KOPT-K1 (cell line): ENCODE measurements around the gene FRMD6.

Experiments
- H3K27ac ChIP-seq: fragments of 200-600 bp; sonication (generic); 2 replicates; pipeline ENCODE4 v1.5.1; 2016; ENCODE audit warnings: antibody characterized with exemption, mild to moderate bottlenecking, low read depth, low read length; ENCODE audit not compliant: poor library complexity, severe bottlenecking
- H3K36me3 ChIP-seq: fragments of 200-600 bp; sonication (generic); 2 replicates; pipeline ENCODE4 v1.5.1; 2017; ENCODE audit warnings: antibody characterized with exemption, mild to moderate bottlenecking, low read length, moderate library complexity; ENCODE audit not compliant: insufficient read depth
- H3K9me3 ChIP-seq: fragments of 200-600 bp; sonication (generic); 2 replicates; pipeline ENCODE4 v1.5.1; 2017; ENCODE audit warnings: antibody characterized with exemption, low read length, mild to moderate bottlenecking; ENCODE audit not compliant: insufficient read depth, poor library complexity, severe bottlenecking

Gene FRMD6

GRCh38 chr14:51648296-51648695, 3.4 kb upstream of the FRMD6 start:
- Histone ChIP-seq H3K36me3 (no peaks in the 10 kb centered on the region), H3K27ac (no peak overlapping the region), H3K9me3 (no peaks in the 10 kb centered on the region)

DNA sequence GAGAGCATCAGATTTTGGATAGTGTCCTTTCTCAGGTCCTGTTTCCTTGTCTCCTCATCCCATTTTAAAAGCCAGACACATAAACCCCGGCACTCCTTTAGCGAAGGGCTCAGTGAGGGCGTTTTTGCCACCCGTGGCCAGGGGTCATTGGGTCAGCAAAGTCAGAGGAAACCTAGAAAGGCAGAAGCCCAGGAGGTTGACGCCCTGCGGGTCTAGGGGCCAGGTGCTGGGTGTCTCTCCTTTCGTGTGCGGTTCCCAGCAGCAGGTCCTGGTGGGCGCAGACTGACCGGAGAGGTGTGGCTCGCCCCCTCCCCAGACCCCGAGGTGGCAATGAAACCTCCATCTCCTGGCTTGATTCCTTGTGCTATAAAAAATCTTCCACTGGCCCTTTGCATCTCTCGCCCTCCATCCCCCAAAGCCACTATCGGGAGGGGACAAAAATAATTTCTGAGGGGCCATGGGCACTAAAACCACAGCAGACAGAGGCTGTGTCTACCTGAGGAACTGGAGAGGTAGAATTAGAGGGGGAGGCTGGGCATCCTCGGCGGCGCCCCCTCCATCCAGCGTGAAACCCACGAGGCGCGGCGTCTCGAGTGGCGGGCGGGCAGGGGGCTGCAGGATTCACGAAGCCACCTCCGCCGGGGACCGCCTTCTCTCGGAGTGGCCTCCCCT, 858 bp upstream of the FRMD6 start:
- H3K27ac ChIP-seq, result peak overlapping the region; percentile 39
- no peaks in the 10 kb centered on the region for H3K9me3 ChIP-seq
- no peaks in the 10 kb centered on the region for H3K36me3 ChIP-seq

DNA sequence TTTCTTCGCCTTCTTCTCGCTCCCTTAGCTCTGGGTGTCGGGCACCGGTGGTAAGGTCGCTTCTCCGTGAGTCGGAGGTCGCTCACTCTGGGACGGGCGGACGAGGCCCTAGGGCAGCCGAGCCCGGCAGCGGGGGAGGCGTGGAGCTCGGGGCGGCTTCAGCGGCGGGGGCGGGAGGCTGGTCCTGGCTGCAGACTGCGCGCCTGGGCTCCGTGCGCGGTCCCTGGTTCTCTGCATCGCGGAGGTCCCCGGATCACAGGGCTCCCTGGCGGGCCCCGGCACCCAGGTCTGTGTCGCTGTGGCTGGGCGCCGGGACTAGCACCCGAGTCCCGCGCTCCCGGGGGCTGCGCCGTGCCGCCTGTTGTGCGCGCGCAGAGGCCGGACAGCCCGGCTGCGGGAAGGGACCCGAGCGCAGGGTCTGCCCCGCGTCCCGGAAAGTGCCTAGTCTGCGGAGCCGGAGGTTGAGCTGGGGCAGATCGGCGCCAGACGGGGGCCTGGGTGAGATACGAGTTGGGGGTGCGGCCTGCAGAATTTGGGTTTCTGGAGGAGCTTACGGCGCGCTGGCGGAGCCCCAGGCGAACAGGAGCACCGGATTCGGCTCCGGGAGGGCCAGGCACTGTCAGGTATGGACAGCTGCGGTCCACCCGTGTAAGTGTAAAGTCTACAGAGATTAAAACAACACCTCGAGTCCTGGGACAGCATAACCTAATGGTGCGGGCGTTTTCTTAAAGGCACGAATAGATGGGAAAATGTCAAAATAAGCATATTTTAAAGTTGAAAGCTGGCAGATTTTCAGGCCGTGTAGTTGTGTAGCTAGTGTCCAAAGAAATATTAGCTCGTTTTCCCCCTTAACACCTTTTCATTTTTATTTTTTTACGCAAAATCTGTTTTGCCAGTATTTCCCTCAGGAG, 713 bp downstream of the FRMD6 start:
- Histone ChIP-seq H3K36me3 (no peaks in the 10 kb centered on the region), H3K27ac (peak overlapping the region; percentile 43), H3K9me3 (no peaks in the 10 kb centered on the region)

DNA sequence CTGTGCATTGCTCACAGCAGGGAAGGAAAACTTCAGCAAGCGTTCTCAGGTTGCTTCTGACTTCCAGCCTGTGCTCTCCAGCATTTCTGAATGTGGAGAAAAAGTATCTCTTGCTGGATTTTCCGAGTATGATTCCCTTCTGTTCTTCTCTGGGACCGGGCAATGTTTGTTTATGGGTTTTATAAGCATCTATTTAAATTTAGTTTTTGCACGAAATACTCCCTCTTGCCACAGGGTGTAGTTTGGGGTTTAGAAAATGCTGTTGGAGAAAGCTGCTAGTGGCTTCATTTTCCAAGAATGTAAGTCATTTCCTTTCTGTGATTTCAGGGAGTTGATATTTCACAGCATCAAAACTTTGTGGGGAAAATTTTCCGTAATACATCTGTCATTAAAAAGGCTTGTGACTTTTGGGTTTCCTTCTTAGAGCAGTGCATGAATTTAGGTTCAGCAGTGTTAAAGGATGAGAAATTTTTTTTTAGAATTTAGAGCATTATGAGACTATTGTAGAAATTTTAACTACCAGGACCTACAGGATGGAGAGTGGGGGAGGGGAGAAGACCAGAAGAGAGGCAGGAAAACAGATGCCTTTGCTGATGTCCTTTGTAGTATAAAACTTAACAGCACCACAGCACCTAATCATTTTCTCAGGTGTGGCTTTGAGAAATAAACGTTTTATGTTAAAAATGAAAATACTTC, 1.5 kb downstream of the FRMD6 start:
- no peaks in the 10 kb centered on the region for H3K36me3 ChIP-seq
- no peak overlapping the region for H3K27ac ChIP-seq
- no peaks in the 10 kb centered on the region for H3K9me3 ChIP-seq

DNA sequence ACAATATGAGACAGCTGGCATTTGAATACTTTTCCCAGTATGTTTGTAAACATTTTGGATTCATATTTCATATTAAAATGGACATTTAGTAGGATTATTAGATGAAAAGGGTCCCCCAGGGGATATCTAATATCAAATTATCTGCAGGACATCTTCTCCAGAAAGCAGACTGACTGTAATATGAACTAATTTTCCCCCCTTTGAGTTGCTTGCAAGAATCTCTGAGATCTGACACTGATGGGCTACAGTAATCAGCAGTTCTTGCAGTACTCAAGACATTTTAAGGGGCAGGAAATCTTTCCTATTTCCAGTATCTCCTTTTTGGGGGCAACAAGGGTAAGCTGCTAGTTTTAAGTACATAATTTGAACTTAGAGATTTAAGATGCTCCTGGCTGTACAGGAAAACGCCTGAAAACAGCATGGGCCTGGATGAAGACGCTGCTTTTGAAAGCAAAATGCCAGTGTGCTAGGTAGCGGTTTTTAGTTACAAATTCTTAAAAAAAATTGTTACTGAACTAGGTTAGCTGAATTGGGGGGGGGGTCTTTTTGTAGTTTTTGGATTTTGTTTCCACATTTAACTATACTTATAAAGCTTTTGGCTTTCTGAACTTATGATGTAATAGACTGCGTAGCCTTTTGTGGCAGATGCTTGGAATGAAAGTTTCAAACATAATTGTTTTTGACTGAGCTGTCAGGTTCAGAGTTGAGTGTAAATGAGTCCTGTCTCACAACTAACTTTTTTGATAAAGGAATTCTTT, 2.2 kb downstream of the FRMD6 start:
- Histone ChIP-seq H3K27ac (no peak overlapping the region), H3K9me3 (no peaks in the 10 kb centered on the region), H3K36me3 (no peaks in the 10 kb centered on the region)

DNA sequence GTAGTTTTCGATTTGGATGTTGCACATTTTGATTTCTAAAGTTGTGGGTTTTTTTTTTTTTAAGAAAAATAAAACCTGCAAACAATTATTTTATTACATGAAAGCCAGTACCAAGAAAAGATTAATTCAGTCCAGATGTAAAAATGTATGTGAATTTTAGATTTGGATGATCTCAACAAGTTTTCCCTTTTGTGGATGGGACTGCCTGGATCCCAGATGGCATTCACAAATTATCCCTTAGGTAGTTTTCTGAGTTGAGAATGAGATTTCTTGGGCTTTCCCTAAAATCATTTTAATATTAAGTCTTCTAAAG, 2.8 kb downstream of the FRMD6 start:
- Histone ChIP-seq H3K27ac (no peak overlapping the region), H3K9me3 (no peaks in the 10 kb centered on the region), H3K36me3 (no peaks in the 10 kb centered on the region)

- Histone ChIP-seq H3K36me3 (no peaks in the 10 kb centered on the region), H3K27ac (no peak overlapping the region), H3K9me3 (no peaks in the 10 kb centered on the region)
Measured at GRCh38 chr14:51657762-51658161, 6.1 kb downstream of the FRMD6 start.

DNA sequence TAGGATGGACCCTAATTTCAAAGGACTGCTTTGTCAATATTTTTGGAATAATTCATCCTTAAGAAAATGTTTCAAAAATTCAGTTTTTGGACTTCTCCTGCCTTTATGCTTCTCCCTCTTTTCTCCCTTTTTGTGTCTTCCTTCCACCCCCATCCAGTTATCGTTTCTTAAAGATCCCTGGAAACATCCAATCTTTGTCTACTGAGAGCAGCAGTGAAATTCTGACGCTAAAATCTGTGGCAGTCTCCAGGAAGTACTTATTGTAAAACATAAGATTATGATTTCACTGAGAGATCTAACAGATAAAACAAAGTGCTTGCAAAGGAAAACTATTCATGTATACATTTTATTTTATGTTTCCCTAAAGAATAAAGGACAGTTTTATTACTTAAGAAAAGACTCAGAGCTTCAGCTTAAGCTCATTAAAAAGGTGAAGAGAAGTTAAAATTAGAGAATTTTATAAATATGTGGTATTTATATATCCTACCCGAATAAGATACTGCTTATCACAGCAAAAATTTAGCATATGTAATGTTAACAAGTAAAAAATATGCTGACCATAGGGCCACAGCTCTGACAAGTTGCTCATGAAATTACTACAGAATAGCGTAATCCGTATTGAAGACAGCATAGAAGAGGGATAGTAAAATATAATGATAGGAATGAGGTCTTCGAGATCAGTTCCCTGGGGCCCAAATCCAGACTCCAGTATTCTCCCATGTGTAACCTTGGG, 6.9 kb downstream of the FRMD6 start:
- Histone ChIP-seq H3K36me3 (no peaks in the 10 kb centered on the region), H3K27ac (no peak overlapping the region), H3K9me3 (no peaks in the 10 kb centered on the region)

- Histone ChIP-seq H3K36me3 (no peaks in the 10 kb centered on the region), H3K27ac (no peak overlapping the region), H3K9me3 (peaks cover 4% of the 10 kb centered on the region)
Measured at GRCh38 chr14:51660741-51661140, 9.0 kb downstream of the FRMD6 start.

DNA sequence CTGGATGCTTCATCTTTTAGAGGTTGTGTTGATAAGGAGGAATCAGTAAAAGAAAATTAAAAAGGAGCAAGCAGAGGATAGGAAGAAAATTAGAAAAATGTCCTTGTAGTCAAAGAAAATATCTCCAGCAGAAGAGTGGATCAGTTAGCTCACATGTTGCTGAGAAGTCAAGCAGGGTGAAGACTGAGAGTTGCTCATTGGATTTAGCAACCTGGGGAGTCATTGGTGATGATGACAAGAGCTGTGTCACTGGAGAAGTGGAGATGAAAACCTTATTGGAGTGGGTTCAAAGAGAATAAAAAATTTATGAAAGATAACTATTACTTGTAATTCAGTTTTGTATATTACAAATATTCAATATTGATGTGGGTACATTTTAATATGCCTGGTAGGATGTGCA, 9.8 kb downstream of the FRMD6 start:
- Histone ChIP-seq H3K36me3 (no peaks in the 10 kb centered on the region), H3K9me3 (peaks cover 5% of the 10 kb centered on the region), H3K27ac (no peak overlapping the region)

- Histone ChIP-seq H3K9me3 (peaks cover 5% of the 10 kb centered on the region), H3K36me3 (no peaks in the 10 kb centered on the region), H3K27ac (no peak overlapping the region)
Measured at GRCh38 chr14:51663783-51664326, 12.1 kb downstream of the FRMD6 start.

DNA sequence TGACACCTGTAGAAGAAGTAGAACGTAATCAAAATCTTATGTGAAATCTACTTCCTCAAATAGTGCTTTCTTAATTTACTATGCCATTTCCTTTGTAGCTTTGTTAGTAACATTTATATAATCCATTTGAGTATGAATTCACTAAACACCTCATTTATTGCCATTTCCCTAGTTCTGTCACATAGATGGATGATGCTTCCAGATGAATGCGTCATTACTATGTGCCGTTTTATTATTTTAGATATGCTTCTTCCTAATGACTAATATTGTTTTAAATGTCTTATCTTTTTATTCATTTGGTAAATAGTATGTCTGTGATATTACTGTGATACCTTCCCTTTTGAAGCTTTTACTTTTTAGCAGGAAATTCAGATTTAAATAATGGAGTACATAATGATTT, 14.4 kb downstream of the FRMD6 start:
- Histone ChIP-seq H3K27ac (no peak overlapping the region), H3K9me3 (peaks cover 5% of the 10 kb centered on the region), H3K36me3 (no peaks in the 10 kb centered on the region)

DNA sequence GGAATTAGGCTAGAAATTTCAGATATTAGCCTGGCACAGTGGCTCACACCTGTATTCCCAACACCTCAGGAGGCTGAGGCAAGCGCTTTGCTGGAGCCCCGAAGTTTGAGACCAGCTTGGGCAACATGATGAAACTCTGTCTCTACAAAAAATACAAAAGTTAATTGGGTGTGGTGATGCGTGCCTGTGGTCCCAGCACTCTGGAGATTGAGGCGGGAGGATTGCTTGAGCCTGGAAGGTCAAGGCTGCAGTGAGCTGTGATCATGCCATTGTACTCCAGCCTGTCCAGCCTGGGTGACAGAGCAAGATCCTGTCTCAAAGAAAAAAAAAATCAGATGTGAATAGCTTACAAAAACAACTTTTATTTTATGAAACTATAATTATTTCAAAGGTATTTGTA, 15.1 kb downstream of the FRMD6 start:
- Histone ChIP-seq H3K36me3 (no peaks in the 10 kb centered on the region), H3K9me3 (peaks cover 5% of the 10 kb centered on the region), H3K27ac (no peak overlapping the region)

- H3K9me3 ChIP-seq, result peaks cover 5% of the 10 kb centered on the region
- no peak overlapping the region for H3K27ac ChIP-seq
- H3K36me3 ChIP-seq, result no peaks in the 10 kb centered on the region
Measured at GRCh38 chr14:51668870-51669269, 17.2 kb downstream of the FRMD6 start.
